HepG2 (cell line): ENCODE results near the gene SPA17. TPM values are rescaled to one million over a fixed set of nuclear protein-coding genes. Genes with fewer than 3 reads are reported as not detected.

Experiments used
- ARID4A ChIP-seq: sonication (generic); formaldehyde crosslinking; IDR thresholded peaks from 2 replicates; pipeline ENCODE4 v1.5.0; 2020; ENCODE audit warnings: mild to moderate bottlenecking, missing genetic modification reagents, borderline replicate concordance
- CTCF ChIP-seq: sonication (generic); formaldehyde crosslinking; IDR thresholded peaks from 2 replicates; pipeline ENCODE4 v1.5.0; 2020; ENCODE audit warnings: mild to moderate bottlenecking, missing genetic modification reagents, moderate library complexity
- HES4 ChIP-seq: sonication (generic); formaldehyde crosslinking; IDR thresholded peaks from 2 replicates; pipeline ENCODE4 v1.9.0; 2021; ENCODE audit warnings: mild to moderate bottlenecking, missing genetic modification reagents, borderline replicate concordance
- KLF16 ChIP-seq, 2 experiments: sonication (generic) in 1 of 2; formaldehyde crosslinking in 1 of 2; IDR thresholded peaks; 2 replicates each; pipeline versions ENCODE4 v1.6.1 to v1.8.0; 2016 to 2023; ENCODE audit warnings: missing genetic modification reagents in 2 of 2, missing compliant biosample characterization in 1 of 2
- PHF21A ChIP-seq: sonication (generic); formaldehyde crosslinking; IDR thresholded peaks from 2 replicates; pipeline ENCODE4 v1.5.0; 2020; ENCODE audit warnings: mild to moderate bottlenecking, missing genetic modification reagents
- STAG1 ChIP-seq: sonication (generic); formaldehyde crosslinking; IDR thresholded peaks from 2 replicates; pipeline ENCODE4 v1.4.0; 2020; ENCODE audit warnings: missing genetic modification reagents
- XRCC5 ChIP-seq: fragments of 200-400 bp; formaldehyde crosslinking; optimal IDR thresholded peaks from 2 replicates; pipeline ENCODE3; 2017; ENCODE audit warnings: mild to moderate bottlenecking, low read length
- ZBTB46 ChIP-seq: sonication (generic); formaldehyde crosslinking; IDR thresholded peaks from 2 replicates; pipeline ENCODE4 v1.4.0; 2020; ENCODE audit warnings: mild to moderate bottlenecking, missing genetic modification reagents, borderline replicate concordance
- ZHX1 ChIP-seq: sonication (generic); formaldehyde crosslinking; IDR thresholded peaks from 2 replicates; pipeline ENCODE4 v1.8.1; 2022; ENCODE audit warnings: low read depth, mild to moderate bottlenecking, missing genetic modification reagents
- ZNF292 ChIP-seq: sonication (generic); formaldehyde crosslinking; IDR thresholded peaks from 2 replicates; pipeline ENCODE4 v1.8.1; 2022; ENCODE audit warnings: mild to moderate bottlenecking, low read depth, missing genetic modification reagents, borderline replicate concordance
- ZNF34 ChIP-seq: sonication (generic); formaldehyde crosslinking; IDR thresholded peaks from 2 replicates; pipeline ENCODE4 v1.4.0; 2020; ENCODE audit warnings: mild to moderate bottlenecking, missing genetic modification reagents, borderline replicate concordance
- ZNF547 ChIP-seq: sonication (generic); formaldehyde crosslinking; IDR thresholded peaks from 2 replicates; pipeline ENCODE4 v1.5.1; 2020; ENCODE audit warnings: mild to moderate bottlenecking, missing genetic modification reagents
- ZNF747 ChIP-seq: sonication (generic); formaldehyde crosslinking; IDR thresholded peaks from 2 replicates; pipeline ENCODE4 v1.8.1; 2023; ENCODE audit warnings: missing genetic modification reagents, mild to moderate bottlenecking, borderline replicate concordance
- ZNF782 ChIP-seq: sonication (generic); formaldehyde crosslinking; IDR thresholded peaks from 2 replicates; pipeline ENCODE4 v1.4.0; 2020; ENCODE audit warnings: missing genetic modification reagents, mild to moderate bottlenecking, borderline replicate concordance
- ZNF883 ChIP-seq: sonication (generic); formaldehyde crosslinking; IDR thresholded peaks from 2 replicates; pipeline ENCODE4 v1.5.1; 2020; ENCODE audit warnings: mild to moderate bottlenecking, missing genetic modification reagents; ENCODE audit errors: not compliant biosample characterization
- polyA plus RNA-seq, 8 experiments: library from polyadenylated mRNA; depleted of rRNA in 3 of 8; stranded (reverse) in 7 of 8; unstranded in 1 of 8; fragments of >200 nt; fragmentation: Illumina TruSeq in 4 of 8; extraction: Trizol in 4 of 8; gene quantifications; 2 replicates each; pipeline versions ENCODE4 v1.2.1 to v1.2.3, GENCODE V29; 2011 to 2016; ENCODE audit warnings: low read depth in 4 of 8, missing spikeins in 1 of 8, mixed read lengths in 1 of 8; ENCODE audit not compliant: insufficient read depth in 1 of 8
- total RNA-seq, 5 experiments: library from RNA; depleted of rRNA; stranded (reverse); fragments of >200 nt; fragmentation: Illumina TruSeq; extraction: Trizol; gene quantifications; 2 replicates each; pipeline ENCODE4 v1.2.3, GENCODE V29; 2016; ENCODE audit warnings: low read depth in 1 of 5

The SPA17 gene
- total and polyA plus RNA-seq, 2 of the 13 experiments (the other 11 are each of a cell fraction or from before 2014, with no cell fraction given): 4.4 to 8.4 TPM

- TF ChIP-seq CTCF (CRISPR knock-in tag) (peak; percentile 45), ARID4A (CRISPR knock-in tag) (peak; percentile 10; the same call in 1 of the 2 replicates), ZNF747 (peak; percentile 33; the same call in 1 of the 2 replicates), KLF16 (CRISPR knock-in tag; IDR thresholded peaks at IDR 0.05) (no peak), STAG1 (CRISPR knock-in tag) (peak; percentile 22; the same call in 1 of the 2 replicates), ZNF292 (CRISPR knock-in tag) (peak; percentile 14; the same call in 1 of the 2 replicates), HES4 (CRISPR knock-in tag) (0 out of 2 replicates have a peak, but pooled peaks have one; percentile 27), ZBTB46 (CRISPR knock-in tag) (no peak), ZNF547 (CRISPR knock-in tag) (0 out of 2 replicates have a peak, but pooled peaks have one; percentile 59), XRCC5 (peak; percentile 46), ZHX1 (CRISPR knock-in tag) (no peak), ZNF34 (CRISPR knock-in tag) (0 out of 2 replicates have a peak, but pooled peaks have one; percentile 63), ZNF782 (peak; percentile 78; the same call in 1 of the 2 replicates), PHF21A (CRISPR knock-in tag) (peak; percentile 6; the same call in 1 of the 2 replicates), ZNF883 (peak; percentile 48)
These were observed 72.3 kb downstream of the SPA17 start (continued) for GRCh38 chr11:124745835-124746620.
